ENCODE data around the gene IFT52.

DNA sequence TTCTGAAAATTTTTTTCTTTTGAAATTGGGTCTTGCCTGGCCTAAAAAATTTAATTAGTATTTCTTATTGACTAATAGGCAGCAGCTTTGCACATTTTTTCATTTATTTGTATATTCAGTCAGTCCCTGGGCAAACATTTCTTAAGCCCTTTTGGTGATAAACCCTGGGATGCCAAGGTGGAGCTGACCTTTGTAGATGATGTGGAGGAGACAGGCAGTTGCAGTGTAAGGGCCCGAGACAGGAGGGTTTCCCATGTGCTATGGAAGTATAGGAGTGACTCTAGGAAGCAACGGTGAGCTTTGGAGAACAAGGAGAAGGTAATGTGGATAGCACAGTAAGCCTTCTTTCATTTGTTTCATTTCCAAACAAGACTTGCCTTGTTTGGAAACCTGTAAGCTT is 79.7 kb downstream of the IFT52 start:
- TF ChIP-seq, protein P1, sequence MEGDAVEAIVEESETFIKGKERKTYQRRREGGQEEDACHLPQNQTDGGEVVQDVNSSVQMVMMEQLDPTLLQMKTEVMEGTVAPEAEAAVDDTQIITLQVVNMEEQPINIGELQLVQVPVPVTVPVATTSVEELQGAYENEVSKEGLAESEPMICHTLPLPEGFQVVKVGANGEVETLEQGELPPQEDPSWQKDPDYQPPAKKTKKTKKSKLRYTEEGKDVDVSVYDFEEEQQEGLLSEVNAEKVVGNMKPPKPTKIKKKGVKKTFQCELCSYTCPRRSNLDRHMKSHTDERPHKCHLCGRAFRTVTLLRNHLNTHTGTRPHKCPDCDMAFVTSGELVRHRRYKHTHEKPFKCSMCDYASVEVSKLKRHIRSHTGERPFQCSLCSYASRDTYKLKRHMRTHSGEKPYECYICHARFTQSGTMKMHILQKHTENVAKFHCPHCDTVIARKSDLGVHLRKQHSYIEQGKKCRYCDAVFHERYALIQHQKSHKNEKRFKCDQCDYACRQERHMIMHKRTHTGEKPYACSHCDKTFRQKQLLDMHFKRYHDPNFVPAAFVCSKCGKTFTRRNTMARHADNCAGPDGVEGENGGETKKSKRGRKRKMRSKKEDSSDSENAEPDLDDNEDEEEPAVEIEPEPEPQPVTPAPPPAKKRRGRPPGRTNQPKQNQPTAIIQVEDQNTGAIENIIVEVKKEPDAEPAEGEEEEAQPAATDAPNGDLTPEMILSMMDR (IDR thresholded peaks at IDR 0.05): no peak
- TF ChIP-seq POLR2A (IDR thresholded peaks at IDR 0.05): no peak
- no peak for TF ChIP-seq POLR2AphosphoS5 (IDR thresholded peaks at IDR 0.05)
